Lung microvascular endothelial cell (primary cell): ENCODE data around the gene PLEKHA6. TPM values are rescaled to one million over a fixed set of nuclear protein-coding genes. Genes with fewer than 3 reads are reported as not detected.
A peak's percentile ranks its signal among the peaks of the same experiment; 100 is the strongest.
"Not testable (repeated sequence)": the region's sequence is repeated elsewhere in the genome, so short reads cannot be mapped to it uniquely, and the experiment has no call there.

Experiments used
- DNase-seq, 2 donors: peaks; one replicate each; pipeline versions ENCODE4 v3.0.0 to v3.0.0-alpha.2; 2010; ENCODE audit warnings: low read depth in 2 of 2
- total RNA-seq: library from RNA; depleted of rRNA; stranded (reverse); fragments of >200 nt; gene quantifications from 2 replicates; pipeline ENCODE4 v1.2.1, GENCODE V29; 2014

PLEKHA6 gene
- total RNA-seq, 1 donor from 2014 or later = 0.40 TPM

- DNase-seq = no peak
Measured at GRCh38 chr1:204242920-204243319, 116.8 kb downstream of the PLEKHA6 start.

- no peak for DNase-seq
Measured at GRCh38 chr1:204241914-204242313, 117.8 kb downstream of the PLEKHA6 start.

DNA sequence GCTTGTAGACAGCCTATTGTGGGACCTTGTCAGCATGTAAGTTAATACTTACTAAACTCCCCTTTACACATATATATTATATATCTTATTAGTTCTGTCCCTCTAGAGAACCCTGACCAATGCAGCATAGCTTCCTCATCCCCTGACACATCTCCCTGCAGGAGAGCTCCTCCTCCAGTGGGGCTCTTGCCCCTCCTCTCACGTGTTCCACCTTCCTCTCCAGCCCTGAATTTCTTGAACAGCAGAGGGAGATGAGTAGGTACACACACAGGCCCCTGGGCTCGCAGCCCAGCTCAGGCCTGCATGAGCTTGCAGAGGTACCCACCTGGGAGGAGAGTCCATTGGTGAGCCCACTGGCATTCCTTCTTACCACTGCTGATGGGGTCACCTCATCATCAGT lies 118.7 kb downstream of the PLEKHA6 start:
- DNase-seq = no peak

DNA sequence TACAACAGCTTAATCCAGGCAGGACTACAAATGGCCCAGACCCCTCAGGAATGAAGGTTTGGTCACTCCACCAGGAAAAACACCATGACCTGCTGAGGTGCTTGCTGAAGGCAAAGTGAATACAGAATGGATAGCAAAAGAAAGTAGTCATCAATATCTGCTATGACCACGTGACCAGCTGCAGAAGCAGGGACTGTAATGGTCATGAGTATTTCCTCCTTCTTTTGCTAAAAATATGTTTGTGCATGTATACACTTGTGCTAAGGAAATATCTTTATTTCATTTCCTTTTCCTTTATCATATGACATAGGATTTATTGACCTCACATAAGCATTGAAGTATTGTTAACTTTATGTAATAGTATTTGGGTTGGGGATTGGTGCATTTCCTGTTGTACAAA lies 119.5 kb downstream of the PLEKHA6 start:
- peak in 1 of 2 donors; percentile 39 for DNase-seq

DNA sequence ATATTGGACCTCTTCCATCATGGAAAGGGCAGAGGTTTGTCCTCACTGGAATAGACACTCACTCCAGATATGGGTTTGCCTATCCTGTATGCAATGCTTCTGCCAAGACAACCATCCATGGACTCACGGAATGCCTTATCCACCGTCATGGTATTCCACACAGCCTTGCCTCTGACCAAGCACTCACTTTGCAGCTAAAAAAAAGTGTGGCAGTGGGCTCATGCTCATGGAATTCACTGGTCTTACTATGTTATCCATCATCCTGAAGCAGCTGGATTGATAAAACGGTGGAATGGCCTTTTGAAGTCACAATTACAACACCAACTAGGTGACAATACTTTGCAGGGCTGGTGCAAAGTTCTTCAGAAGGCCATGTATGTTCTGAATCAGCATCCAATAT lies 120.3 kb downstream of the PLEKHA6 start:
- not testable (repeated sequence) for DNase-seq

GRCh38 chr1:204238520-204238919 lies 121.2 kb downstream of the PLEKHA6 start:
- not testable (repeated sequence) for DNase-seq

DNA sequence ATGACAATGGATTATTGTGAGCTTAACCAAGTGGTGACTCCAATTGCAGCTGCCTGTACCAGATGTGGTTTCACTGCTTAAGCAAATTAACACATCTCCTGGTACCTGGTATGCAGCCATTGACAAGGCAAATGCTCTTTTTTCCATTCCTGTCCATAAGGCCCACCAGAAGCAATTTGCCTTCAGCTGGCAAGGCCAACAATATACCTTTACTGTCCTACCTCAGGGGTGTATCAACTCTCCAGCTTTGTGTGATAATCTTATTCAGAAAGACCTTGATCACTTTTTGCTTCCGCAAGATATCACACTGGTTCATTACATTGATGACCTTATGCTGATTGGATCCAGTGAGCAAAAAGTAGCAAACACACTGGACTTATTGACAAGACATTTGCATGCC lies 122.2 kb downstream of the PLEKHA6 start:
- DNase-seq = not testable (repeated sequence)

- peak in 1 of 2 donors; percentile 37 for DNase-seq
Measured at GRCh38 chr1:204232526-204232925, 127.2 kb downstream of the PLEKHA6 start.

DNA sequence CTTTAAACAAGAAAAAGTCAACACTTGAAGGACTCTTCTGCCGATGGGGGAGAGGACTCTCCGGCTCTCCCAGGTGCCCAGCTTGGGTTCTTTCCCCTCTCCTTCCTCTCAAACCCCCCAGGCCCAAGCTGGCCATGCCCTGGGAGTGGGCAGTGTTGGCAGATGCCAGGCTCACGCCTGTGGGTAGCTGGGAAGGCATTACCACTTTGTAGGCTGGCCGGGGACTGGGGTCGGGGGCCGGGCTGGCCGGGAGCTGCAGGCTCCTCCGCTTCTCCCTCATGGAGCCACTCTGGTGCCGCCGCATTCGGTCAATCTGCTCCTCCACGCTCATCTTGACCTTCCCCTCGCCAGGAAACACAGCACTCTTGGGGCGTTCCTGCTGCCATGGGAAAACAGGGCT lies 129.5 kb downstream of the PLEKHA6 start:
- no peak for DNase-seq

GRCh38 chr1:204228896-204229295 lies 130.8 kb downstream of the PLEKHA6 start:
- DNase-seq = no peak

DNA sequence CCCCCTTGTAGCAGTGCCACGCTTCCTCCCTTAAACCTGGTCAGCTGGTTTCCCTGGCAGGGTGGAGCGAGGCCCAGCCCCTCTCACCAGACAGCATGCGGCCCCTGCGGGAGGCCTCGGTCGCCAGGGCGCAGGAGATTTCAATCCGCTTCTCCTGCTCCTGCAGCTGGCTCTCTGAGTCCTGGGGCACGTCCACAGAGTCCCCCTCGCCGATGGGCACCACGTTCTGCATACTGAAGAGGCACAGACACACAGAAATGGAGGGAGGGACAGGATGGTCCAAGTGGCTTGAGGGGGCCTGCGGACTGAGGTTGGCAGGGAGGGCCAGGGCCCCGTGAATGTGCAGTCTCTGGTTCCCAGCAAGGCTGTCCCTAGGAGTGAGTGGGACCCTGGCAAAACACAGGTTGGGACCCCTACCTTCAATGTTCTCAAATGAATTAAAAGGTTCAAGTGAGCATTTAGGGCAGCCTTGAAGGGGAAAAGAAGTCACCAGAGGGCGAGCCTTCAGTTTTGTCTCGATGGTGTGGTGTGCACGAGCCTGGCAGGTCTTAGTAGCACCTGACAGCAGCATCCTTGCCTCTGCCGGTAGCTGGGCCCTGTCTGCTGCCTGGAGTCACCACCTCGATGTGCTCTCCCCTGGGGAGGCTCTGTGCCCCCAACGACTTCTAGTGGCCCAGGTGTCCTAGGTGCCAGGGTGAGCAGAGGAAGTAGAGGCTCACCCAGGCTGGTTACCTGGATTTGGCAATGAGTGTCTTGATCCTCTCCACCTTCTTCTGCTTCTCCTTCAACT lies 131.5 kb downstream of the PLEKHA6 start:
- no peak for DNase-seq

DNA sequence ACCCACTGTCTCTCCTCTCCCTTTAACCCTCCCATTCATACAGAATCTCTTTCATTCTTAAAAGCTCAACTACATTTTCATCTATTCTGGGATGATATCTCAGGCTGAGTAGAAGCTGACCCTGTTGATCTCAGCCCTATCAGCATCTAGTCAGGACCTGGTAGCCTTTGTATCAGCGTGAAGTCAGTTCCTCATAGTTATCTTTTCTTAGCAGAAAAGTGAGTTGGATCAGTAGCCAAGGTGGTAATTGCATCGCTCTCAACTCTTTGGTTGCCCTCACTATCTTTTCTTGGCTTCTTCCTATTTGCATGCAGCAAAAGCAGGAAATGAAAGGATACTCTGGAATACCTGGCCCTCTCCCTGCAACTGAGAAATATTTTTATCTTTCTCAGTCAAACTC lies 132.4 kb downstream of the PLEKHA6 start:
- no peak for DNase-seq

DNA sequence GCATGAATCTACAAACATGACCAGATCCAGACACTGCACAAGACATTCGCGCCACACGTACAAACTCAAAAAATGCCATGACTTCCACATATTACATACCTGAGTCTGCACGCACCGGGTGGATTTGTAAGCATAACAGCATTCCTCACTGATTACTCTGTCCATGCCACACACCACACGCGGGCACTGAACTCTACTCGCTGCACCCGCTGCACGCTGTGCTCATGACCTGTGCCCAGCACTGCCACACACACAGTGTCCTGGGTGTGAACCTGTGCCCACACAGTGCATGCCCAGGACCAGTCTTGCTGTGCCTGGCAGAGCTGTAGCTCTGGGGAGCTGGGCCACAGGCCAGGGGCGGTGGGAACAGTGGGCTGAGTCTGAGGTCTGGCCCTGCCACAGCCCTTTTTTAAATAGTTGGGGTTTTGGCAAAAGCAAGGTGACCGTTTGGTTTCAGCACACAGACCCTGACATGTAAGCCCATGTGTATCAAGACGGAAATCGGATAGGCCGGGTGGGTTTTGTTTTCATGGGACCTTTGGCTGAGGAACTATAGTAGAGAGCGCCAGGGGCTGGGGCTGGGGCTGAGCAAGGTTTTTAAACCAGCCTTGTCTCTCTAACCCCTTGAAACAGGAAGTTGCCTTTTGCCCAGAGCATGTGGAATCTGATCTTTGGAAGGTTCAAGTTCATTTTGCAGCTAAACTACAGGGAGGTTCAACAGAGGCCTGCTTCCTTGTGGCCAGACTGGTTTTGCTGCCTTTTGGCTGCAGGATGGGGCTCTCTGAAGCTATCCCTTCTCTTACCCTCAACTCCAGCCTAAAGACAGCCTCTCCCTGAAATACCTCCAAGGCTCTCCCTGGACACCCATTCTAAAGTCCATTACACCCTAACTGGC lies 133.6 kb downstream of the PLEKHA6 start:
- peak in 1 of 2 donors; percentile 17 for DNase-seq

DNA sequence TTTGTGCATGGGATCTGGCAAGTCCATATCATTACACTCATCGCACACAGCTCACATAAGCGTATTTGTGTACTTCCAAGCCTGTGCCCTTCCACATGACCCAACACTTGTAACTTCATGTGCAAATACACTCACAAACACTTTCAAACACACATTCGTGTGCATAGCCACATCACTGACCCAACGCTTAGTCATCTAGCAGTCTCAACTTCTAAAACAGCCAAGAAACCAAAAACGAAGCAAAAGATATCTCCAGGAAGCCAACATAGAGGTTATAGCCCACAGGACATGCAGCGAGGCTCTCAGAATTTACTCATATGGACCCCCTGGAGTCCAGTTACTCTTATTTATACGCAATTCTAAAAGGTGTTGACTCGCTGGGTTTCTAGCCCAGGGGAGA lies 135.1 kb downstream of the PLEKHA6 start:
- no peak for DNase-seq

- DNase-seq = no peak
Measured at GRCh38 chr1:204223129-204223860, 136.4 kb downstream of the PLEKHA6 start.

GRCh38 chr1:204222764-204223055 lies 137.0 kb downstream of the PLEKHA6 start:
- no peak for DNase-seq

GRCh38 chr1:204222006-204222763 lies 137.5 kb downstream of the PLEKHA6 start:
- no peak for DNase-seq

DNA sequence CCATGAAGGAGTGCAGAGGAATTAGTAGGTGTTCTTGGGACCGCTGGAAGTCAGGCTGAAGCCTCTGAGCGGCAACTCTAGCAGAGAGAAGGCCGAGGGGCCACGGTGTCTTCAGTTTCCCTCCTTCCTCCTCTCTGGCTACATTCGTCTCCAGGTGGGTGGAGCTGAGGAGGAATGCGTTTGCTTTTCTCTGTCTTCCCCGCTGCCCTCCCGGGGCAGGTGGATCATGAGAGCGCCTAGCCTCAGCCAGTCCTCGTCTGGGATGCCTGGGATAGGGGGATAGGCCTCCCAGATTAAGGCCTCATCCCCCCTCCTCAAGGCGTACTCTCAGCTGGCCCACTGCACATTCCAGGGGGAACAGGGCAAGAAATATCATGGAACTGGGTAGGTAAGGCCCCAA lies 138.5 kb downstream of the PLEKHA6 start:
- DNase-seq = no peak

GRCh38 chr1:204219971-204220616 lies 139.6 kb downstream of the PLEKHA6 start:
- no peak for DNase-seq

GRCh38 chr1:204218552-204218951 lies 141.2 kb downstream of the PLEKHA6 start:
- no peak for DNase-seq

DNA sequence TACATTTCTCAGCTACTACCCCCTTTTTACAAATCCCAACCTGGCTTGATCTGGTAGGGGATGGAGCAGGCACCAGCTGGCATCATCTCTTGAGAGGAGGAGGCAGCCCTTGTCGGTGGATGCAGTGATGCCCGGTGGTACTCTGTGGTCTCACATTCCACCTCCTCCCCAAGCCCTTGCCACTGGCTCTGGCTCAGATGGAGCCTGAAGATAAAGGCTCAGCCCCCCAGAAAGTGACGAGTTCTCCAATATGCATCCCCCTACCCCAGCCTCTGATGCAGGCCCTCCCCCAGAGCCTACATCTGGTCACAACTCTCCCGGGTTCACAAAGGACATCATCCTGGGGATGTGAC lies 142.1 kb downstream of the PLEKHA6 start:
- DNase-seq = no peak
